Stomach (tissue), 19 donors: ENCODE measurements around the gene PCED1B. TPM values are rescaled to one million over a fixed set of nuclear protein-coding genes. Genes with fewer than 3 reads are reported as not detected.

ENCODE experiments used
- DNase-seq, 2 donors: peaks; one replicate each; pipeline versions ENCODE4 v3.0.0 to v3.0.0-alpha.2; 2013 to 2019
- H3K27ac ChIP-seq, 5 donors: fragments of 200-600 bp in 4 of 5; sonication (generic) in 4 of 5; one replicate each; pipeline ENCODE4 v1.5.1; 2013 to 2019; ENCODE audit warnings: mild to moderate bottlenecking in 1 of 5, moderate library complexity in 1 of 5
- H3K27me3 ChIP-seq, 3 donors: fragments of 200-600 bp; sonication (generic); one replicate each; pipeline ENCODE4 v1.5.1; 2017 to 2019; ENCODE audit warnings: mixed run types in 1 of 3
- H3K36me3 ChIP-seq, 4 donors: fragments of 200-600 bp; sonication (generic); 1 replicate in 3 of 4; 2 replicates in 1 of 4; pipeline ENCODE4 v1.5.1; 2016 to 2019
- H3K4me1 ChIP-seq, 4 donors: fragments of 200-600 bp; sonication (generic); one replicate each; pipeline ENCODE4 v1.5.1; 2016 to 2019
- H3K4me3 ChIP-seq, 4 donors: fragments of 200-600 bp; sonication (generic) in 3 of 4; one replicate each; pipeline ENCODE4 v1.5.1; 2016 to 2019; ENCODE audit warnings: mild to moderate bottlenecking in 1 of 4
- H3K9me3 ChIP-seq, 4 donors: fragments of 200-600 bp; sonication (generic); one replicate each; pipeline ENCODE4 v1.5.1; 2016 to 2019
- CTCF ChIP-seq, 7 experiments: fragments of 450-650 bp in 4 of 7; fragments of 200-600 bp in 3 of 7; sonication (generic) in 3 of 7; IDR thresholded peaks; one replicate each; pipeline ENCODE4 v1.5.1; 2016 to 2019; ENCODE audit warnings: antibody characterized with exemption in 7 of 7, control low read depth in 2 of 7, mild to moderate bottlenecking in 1 of 7
- EP300 ChIP-seq: sonication (generic); formaldehyde crosslinking; IDR thresholded peaks from one replicate; pipeline ENCODE4 v1.6.1; 2017; ENCODE audit warnings: antibody characterized with exemption
- POLR2A ChIP-seq, 4 donors: fragments of 450-650 bp; IDR thresholded peaks; one replicate each; pipeline ENCODE4 v1.6.1; 2016; ENCODE audit warnings: antibody characterized with exemption in 4 of 4, control low read depth in 2 of 4, mild to moderate bottlenecking in 1 of 4, moderate library complexity in 1 of 4
- POLR2AphosphoS5 ChIP-seq, 3 donors: sonication (generic); formaldehyde crosslinking; IDR thresholded peaks; one replicate each; pipeline ENCODE4 v1.6.1; 2016; ENCODE audit warnings: antibody characterized with exemption in 3 of 3
- WGBS, 5 donors: extraction: QIAGEN DNeasy Blood & Tissue Kit in 3 of 5; methylation state at CpG; one replicate each; pipeline versions ENCODE4 v1.1.5 to v1.1.7; 2013 to 2018; 5-methylcytosine and 5-hydroxymethylcytosine counted together
- intact Hi-C: fragments of 100-400 bp; cut with DNase I; formaldehyde crosslinking; loops from one replicate; pipeline ENCODE4 v1.15.1; 2023; ENCODE audit warnings: low total_unique reads
- long read RNA-seq, 10 donors: transcript quantifications; one replicate each; lab custom pipeline, GENCODE V29; 2026
- polyA plus RNA-seq, 3 donors: library from polyadenylated mRNA; stranded (reverse); fragments of 200-250 nt; gene quantifications; one replicate each; pipeline ENCODE4 v1.2.3, GENCODE V29; 2013
- total RNA-seq, 5 donors: library from RNA; depleted of rRNA; stranded (reverse); fragments of >200 nt; gene quantifications; one replicate each; pipeline versions ENCODE4 v1.1.0 to v1.2.3, GENCODE V29; 2014 to 2016
- donor health status: healthy with polysubstance abuse.
- donor health status: Bipolar disorder and iron deficiency.
- donor health status: healthy.

Gene PCED1B
- total RNA-seq = 1 to 10 TPM in 3 of 5 donors, under 1 TPM in 1, not detected in 1; 0.73 to 7.6 (median 5.2) TPM
- polyA plus RNA-seq = 1 to 10 TPM; 1.4 to 2.4 (median 2.1) TPM
- long read RNA-seq, donor 1 = 0 reads
- long read RNA-seq, donor 2 = 0 reads
- long read RNA-seq, donor 3 = 0 reads
- long read RNA-seq, donor 4 = 0 reads
- long read RNA-seq, donor 5, partial matches to known transcripts = 0 of 1 reads
- long read RNA-seq, donor 5, other reads (novel, unspliced or antisense) = 0 of 1 reads
- long read RNA-seq, donor 6 = 0 reads
- long read RNA-seq, donor 7 = 0 reads
- long read RNA-seq, donor 8 = 0 reads
- long read RNA-seq, donor 9 = 0 reads
- long read RNA-seq, donor 10 = 0 reads

DNA sequence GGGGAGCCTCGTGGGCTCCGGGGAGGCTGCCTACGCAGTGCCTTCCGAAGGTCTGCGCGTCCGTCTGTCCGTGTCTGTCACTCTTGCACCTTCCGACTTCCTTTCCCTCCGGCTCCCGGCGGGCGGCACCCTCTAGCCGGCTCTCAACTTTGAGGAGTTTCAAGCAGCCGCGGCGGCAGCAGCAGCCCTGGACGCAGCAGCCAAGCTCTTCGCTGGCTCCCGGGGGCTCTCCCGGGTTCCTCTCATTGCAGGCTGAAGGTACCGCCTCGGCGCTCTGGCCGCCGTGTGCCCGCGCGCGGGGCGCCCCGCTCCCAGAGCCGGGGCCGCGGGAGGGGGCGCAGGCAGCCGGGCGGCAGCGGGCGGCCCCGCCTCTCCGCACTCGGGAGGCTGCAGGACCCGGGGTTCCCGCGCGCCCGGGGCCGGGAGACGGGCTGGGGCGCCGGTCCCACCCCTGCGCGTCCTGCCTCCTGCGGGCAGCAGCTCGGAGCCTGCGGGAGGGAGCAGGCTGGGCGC is at the start of gene PCED1B, which contains the start of gene AMIGO2:
TSS of gene PCED1B (plus strand) at position 154 of the 513 bp plus-strand sequence. CDS start 155,443 bp downstream, outside the sequence.
TSS of gene AMIGO2 (minus strand) at position 492 of the 513 bp plus-strand sequence. CDS start 957 bp downstream, outside the sequence.
- WGBS, 5 donors = 0 to 1% (median 0%) methylated on average over 20 to 58 of the region's 58 CpGs
- intact Hi-C loops = no loop called here
- Histone ChIP-seq H3K9me3 (no peaks in the 10 kb centered on the region), H3K4me3 (peak within 1 kb of the TSS; percentile 72 to 92 (median 80)), H3K27me3 (peaks cover 0 to 16% (median 0%) of the 10 kb centered on the region in 3 donors), H3K27ac (peak within 1 kb of the TSS; percentile 84 to 92 (median 89)), H3K36me3 (no peaks in the 10 kb centered on the region), H3K4me1 (peaks cover 8 to 60% (median 33%) of the 10 kb centered on the region in 4 donors)
- DNase-seq = peak; percentile 70 to 88
- no peak for TF ChIP-seq POLR2A (IDR thresholded peaks at IDR 0.05)
- TF ChIP-seq CTCF (IDR thresholded peaks at IDR 0.05) = peak in 3 of 7 experiments; percentile 12 to 21 (median 19)
- TF ChIP-seq EP300 = no peak
- no peak for TF ChIP-seq POLR2AphosphoS5 (IDR thresholded peaks at IDR 0.05)

DNA sequence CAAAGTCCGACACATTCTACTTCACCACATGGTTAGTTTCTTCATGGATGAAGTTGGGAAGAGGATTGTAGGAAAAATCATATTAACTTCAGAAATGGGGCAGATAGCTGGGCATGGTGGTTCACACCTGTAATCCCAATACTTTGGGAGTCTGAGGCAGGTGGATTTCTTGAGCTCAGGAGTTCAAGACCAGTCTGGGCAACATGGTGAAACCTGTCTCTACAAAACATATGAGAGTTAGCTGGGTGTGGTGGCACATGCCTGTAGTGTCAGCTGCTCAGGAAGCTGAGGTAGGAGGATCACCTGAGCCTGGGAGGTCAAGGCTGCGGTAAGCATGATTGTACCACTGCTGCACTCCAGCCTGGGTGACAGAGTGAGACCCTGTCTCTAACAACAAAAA is 49.5 kb upstream of the PCED1B start:
- H3K4me1 ChIP-seq = peaks cover 0 to 14% (median 7%) of the 10 kb centered on the region in 4 donors
- WGBS, 5 donors = 87 to 100% (median 93%) methylated on average over 2 of the region's 2 CpGs
- intact Hi-C loops = loop anchor here (10.0 kb wide), 1 partner anchor 275 kb away; no protein-coding TSS in a partner anchor
- no peak for TF ChIP-seq EP300
- no peak for TF ChIP-seq POLR2AphosphoS5 (IDR thresholded peaks at IDR 0.05)
- TF ChIP-seq POLR2A (IDR thresholded peaks at IDR 0.05) = no peak
- no peak for TF ChIP-seq CTCF (IDR thresholded peaks at IDR 0.05)
- no peaks in the 10 kb centered on the region for H3K27me3 ChIP-seq
- no peaks in the 10 kb centered on the region for H3K36me3 ChIP-seq
- H3K9me3 ChIP-seq = no peaks in the 10 kb centered on the region
- H3K4me3 ChIP-seq = no peak overlapping the region
- no peak overlapping the region for H3K27ac ChIP-seq
- no peak for DNase-seq

DNA sequence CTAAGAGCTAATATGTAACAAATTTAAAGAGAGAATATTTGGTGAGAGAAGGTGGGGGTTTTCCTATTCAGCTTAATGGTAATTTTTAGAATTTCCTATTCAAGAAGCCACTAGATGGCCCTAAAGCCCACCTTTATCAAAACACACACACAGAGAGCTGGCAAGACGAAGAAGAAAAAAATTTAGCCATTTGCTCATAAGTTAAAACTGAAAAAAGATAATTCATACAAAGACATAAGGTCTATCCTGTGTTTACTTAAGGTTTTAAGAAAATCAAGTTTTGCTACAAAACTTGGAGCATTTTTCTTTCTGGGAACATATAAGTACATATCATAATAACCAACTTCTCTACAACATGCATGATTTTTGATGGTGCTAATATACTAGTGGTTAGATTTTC is 46.8 kb upstream of the PCED1B start:
- Histone ChIP-seq H3K27ac (no peak overlapping the region), H3K27me3 (no peaks in the 10 kb centered on the region), H3K36me3 (no peaks in the 10 kb centered on the region), H3K9me3 (no peaks in the 10 kb centered on the region), H3K4me1 (peaks cover 0 to 14% (median 7%) of the 10 kb centered on the region in 4 donors), H3K4me3 (no peak overlapping the region)
- no peak for TF ChIP-seq POLR2A (IDR thresholded peaks at IDR 0.05)
- no peak for TF ChIP-seq EP300
- TF ChIP-seq CTCF (IDR thresholded peaks at IDR 0.05) = peak in 5 of 7 experiments; percentile 19 to 51 (median 40)
- TF ChIP-seq POLR2AphosphoS5 (IDR thresholded peaks at IDR 0.05) = no peak
- 2 to 10% (median 3%) methylated on average over 1 of the region's 1 CpG for WGBS, 5 donors
- peak in 1 of 2 donors; percentile 84 for DNase-seq
- intact Hi-C loops = loop anchor here (10.0 kb wide), 1 partner anchor 272 kb away; no protein-coding TSS in a partner anchor

GRCh38 chr12:47033081-47033480 is 46.3 kb upstream of the PCED1B start:
- Histone ChIP-seq H3K36me3 (no peaks in the 10 kb centered on the region), H3K27me3 (no peaks in the 10 kb centered on the region), H3K4me3 (no peak overlapping the region), H3K4me1 (peaks cover 0 to 14% (median 7%) of the 10 kb centered on the region in 4 donors), H3K27ac (no peak overlapping the region), H3K9me3 (no peaks in the 10 kb centered on the region)
- peak; percentile 53 for TF ChIP-seq EP300
- TF ChIP-seq POLR2AphosphoS5 (IDR thresholded peaks at IDR 0.05) = peak in 2 of 3 donors; percentile 34 to 51
- TF ChIP-seq CTCF (IDR thresholded peaks at IDR 0.05) = no peak
- WGBS, 5 donors = 42 to 56% (median 46%) methylated on average over 5 of the region's 5 CpGs
- intact Hi-C loops = loop anchor here (10.0 kb wide), 1 partner anchor 272 kb away; no protein-coding TSS in a partner anchor
- DNase-seq = peak in 1 of 2 donors; percentile 11
